ENCODE results near the gene GOLIM4. TPM values are rescaled to one million over a fixed set of nuclear protein-coding genes. Genes with fewer than 3 reads are reported as not detected.

GOLIM4 gene
- total RNA-seq, 3 donors from 2014 or later (not counting 1 experiment from before 2014, with no cell fraction given): 13.7 to 17.9 (median 17.9) TPM

- H3K4me1 ChIP-seq (ENCODE audit: control insufficient read depth, insufficient read depth, low read length): no peaks in the 10 kb centered on the region
- H3K36me3 ChIP-seq (ENCODE audit: control insufficient read depth, insufficient read depth, low read length): no peaks in the 10 kb centered on the region
- no peak for DNase-seq
- Mint-ChIP-seq H3K36me3 (no peaks in the 10 kb centered on the region), H3K4me1 (no peaks in the 10 kb centered on the region), H3K27ac (no peak overlapping the region), H3K4me3 (no peak overlapping the region), H3K9me3 (no peaks in the 10 kb centered on the region), H3K27me3 (ENCODE audit: low read depth in 2 of 2) (peaks cover 3 to 6% of the 10 kb centered on the region in 2 donors)
- no peak for TF ChIP-seq CTCF (IDR thresholded peaks at IDR 0.05)
- H3K4me3 ChIP-seq (ENCODE audit: low read length): no peak overlapping the region
- H3K27ac ChIP-seq (ENCODE audit: low read length): no peak overlapping the region
- intact Hi-C loops (cut with micrococcal nuclease): no loop called here
- H3K9me3 ChIP-seq (ENCODE audit: control insufficient read depth, insufficient read depth, low read length): no peaks in the 10 kb centered on the region
- ATAC-seq: no peak
- WGBS (ENCODE audit: insufficient coverage): 84% methylated on average over 4 of the region's 4 CpGs
- H3K27me3 ChIP-seq (ENCODE audit: control insufficient read depth, insufficient read depth, low read length): no peaks in the 10 kb centered on the region
These were observed 91.8 kb downstream of the GOLIM4 start for GRCh38 chr3:168003911-168004310.

GRCh38 chr3:168002786-168003368 lies 92.8 kb downstream of the GOLIM4 start:
- Mint-ChIP-seq H3K27me3 (ENCODE audit: low read depth in 2 of 2) (peaks cover 3 to 6% of the 10 kb centered on the region in 2 donors), H3K36me3 (no peaks in the 10 kb centered on the region), H3K4me1 (no peaks in the 10 kb centered on the region), H3K27ac (no peak overlapping the region), H3K4me3 (no peak overlapping the region), H3K9me3 (no peaks in the 10 kb centered on the region)
- H3K4me3 ChIP-seq (ENCODE audit: low read length): no peak overlapping the region
- ATAC-seq (no peak), DNase-seq (no peak)
- H3K36me3 ChIP-seq (ENCODE audit: control insufficient read depth, insufficient read depth, low read length): no peaks in the 10 kb centered on the region
- intact Hi-C loops (cut with micrococcal nuclease): no loop called here
- whole genome bisulfite sequencing (ENCODE audit: insufficient coverage): 74% methylated on average over 1 of the region's 1 CpG
- no peaks in the 10 kb centered on the region for H3K27me3 ChIP-seq (ENCODE audit: control insufficient read depth, insufficient read depth, low read length)
- H3K9me3 ChIP-seq (ENCODE audit: control insufficient read depth, insufficient read depth, low read length): no peaks in the 10 kb centered on the region
- TF ChIP-seq CTCF (IDR thresholded peaks at IDR 0.05): no peak
- no peaks in the 10 kb centered on the region for H3K4me1 ChIP-seq (ENCODE audit: control insufficient read depth, insufficient read depth, low read length)
- no peak overlapping the region for H3K27ac ChIP-seq (ENCODE audit: low read length)

GRCh38 chr3:168001244-168001643 lies 94.5 kb downstream of the GOLIM4 start:
- Mint-ChIP-seq H3K36me3 (no peaks in the 10 kb centered on the region), H3K27ac (no peak overlapping the region), H3K9me3 (no peaks in the 10 kb centered on the region), H3K4me3 (no peak overlapping the region), H3K27me3 (ENCODE audit: low read depth in 2 of 2) (peaks cover 3 to 6% of the 10 kb centered on the region in 2 donors), H3K4me1 (no peaks in the 10 kb centered on the region)
- intact Hi-C loops (cut with micrococcal nuclease): no loop called here
- Histone ChIP-seq H3K4me1 (ENCODE audit: control insufficient read depth, insufficient read depth, low read length) (no peaks in the 10 kb centered on the region), H3K27me3 (ENCODE audit: control insufficient read depth, insufficient read depth, low read length) (no peaks in the 10 kb centered on the region), H3K27ac (ENCODE audit: low read length) (no peak overlapping the region), H3K36me3 (ENCODE audit: control insufficient read depth, insufficient read depth, low read length) (no peaks in the 10 kb centered on the region), H3K9me3 (ENCODE audit: control insufficient read depth, insufficient read depth, low read length) (no peaks in the 10 kb centered on the region), H3K4me3 (ENCODE audit: low read length) (no peak overlapping the region)
- no CpG with 5 or more reads among the region's 1 CpG for WGBS (ENCODE audit: insufficient coverage)
- ATAC-seq (no peak), DNase-seq (no peak)
- no peak for TF ChIP-seq CTCF (IDR thresholded peaks at IDR 0.05)

- no peaks in the 10 kb centered on the region for H3K36me3 ChIP-seq (ENCODE audit: control insufficient read depth, insufficient read depth, low read length)
- peaks cover 6 to 7% of the 10 kb centered on the region in 2 donors for H3K27me3 Mint-ChIP-seq (ENCODE audit: low read depth in 2 of 2)
- WGBS (ENCODE audit: insufficient coverage): 91% methylated on average over 5 of the region's 5 CpGs
- H3K9me3 ChIP-seq (ENCODE audit: control insufficient read depth, insufficient read depth, low read length): no peaks in the 10 kb centered on the region
- no peak overlapping the region for H3K4me3 Mint-ChIP-seq
- H3K9me3 Mint-ChIP-seq: peaks cover 0 to 2% of the 10 kb centered on the region in 2 donors
- no peak overlapping the region for H3K4me3 ChIP-seq (ENCODE audit: low read length)
- H3K27ac Mint-ChIP-seq: no peak overlapping the region
- no peaks in the 10 kb centered on the region for H3K4me1 Mint-ChIP-seq
- TF ChIP-seq CTCF (IDR thresholded peaks at IDR 0.05): no peak
- DNase-seq (no peak), ATAC-seq (no peak)
- no peaks in the 10 kb centered on the region for H3K27me3 ChIP-seq (ENCODE audit: control insufficient read depth, insufficient read depth, low read length)
- H3K4me1 ChIP-seq (ENCODE audit: control insufficient read depth, insufficient read depth, low read length): no peaks in the 10 kb centered on the region
- H3K27ac ChIP-seq (ENCODE audit: low read length): no peak overlapping the region
- intact Hi-C loops (cut with micrococcal nuclease): no loop called here
- no peaks in the 10 kb centered on the region for H3K36me3 Mint-ChIP-seq
These were observed 97.5 kb downstream of the GOLIM4 start for GRCh38 chr3:167998253-167998652.

Measured in natural killer cell (primary cell).